Eye (tissue), 1 donor: ENCODE data around the gene PCDHGA6.
"Not testable (repeated sequence)": the region's sequence is repeated elsewhere in the genome, so short reads cannot be mapped to it uniquely, and the experiment has no call there.

Experiments used
- DNase-seq: peaks from one replicate; pipeline ENCODE4 v3.0.0-alpha.2; 2015

The PCDHGA6 gene

GRCh38 chr5:141394401-141395187 lies 20.9 kb downstream of the PCDHGA6 start:
- DNase-seq: not testable (repeated sequence)

- DNase-seq: peak; percentile 34
Observed at GRCh38 chr5:141397756-141398551, 24.3 kb downstream of the PCDHGA6 start, which contains the start of gene PCDHGB5. Gene PCDHGB5, plus strand, starts transcription at chr5:141397947. Its CDS starts 181 bp downstream, at chr5:141398128.

- no peak for DNase-seq
Observed at GRCh38 chr5:141398608-141399007, 24.9 kb downstream of the PCDHGA6 start.

- DNase-seq: no peak
Observed at GRCh38 chr5:141399555-141400258, 26.0 kb downstream of the PCDHGA6 start.

GRCh38 chr5:141402553-141403243 lies 29.0 kb downstream of the PCDHGA6 start, which contains the start of gene PCDHGA9:
Gene PCDHGA9, plus strand, starts transcription at chr5:141402778. Its CDS starts 175 bp downstream, at chr5:141402953.
- DNase-seq: peak; percentile 59

GRCh38 chr5:141403387-141403786 lies 29.7 kb downstream of the PCDHGA6 start:
- DNase-seq: no peak

GRCh38 chr5:141407790-141408505 lies 34.3 kb downstream of the PCDHGA6 start, which contains the start of gene PCDHGB6:
Gene PCDHGB6, plus strand, starts transcription at chr5:141408021. Its CDS starts 182 bp downstream, at chr5:141408203.
- DNase-seq: peak; percentile 56

GRCh38 chr5:141409598-141410306 lies 36.1 kb downstream of the PCDHGA6 start:
- DNase-seq: no peak

GRCh38 chr5:141411575-141411974 lies 37.9 kb downstream of the PCDHGA6 start:
- DNase-seq: no peak

GRCh38 chr5:141412854-141413539 lies 39.3 kb downstream of the PCDHGA6 start, which contains the start of gene PCDHGA10:
Gene PCDHGA10, plus strand, starts transcription at chr5:141412987. Its CDS starts 189 bp downstream, at chr5:141413176.
- DNase-seq: peak; percentile 52

- DNase-seq: no peak
Observed at GRCh38 chr5:141413540-141414069, 39.9 kb downstream of the PCDHGA6 start.

- not testable (repeated sequence) for DNase-seq
Observed at GRCh38 chr5:141414548-141415274, 41.0 kb downstream of the PCDHGA6 start.

- DNase-seq: not testable (repeated sequence)
Observed at GRCh38 chr5:141415275-141415618, 41.6 kb downstream of the PCDHGA6 start.

GRCh38 chr5:141417494-141418172 lies 43.9 kb downstream of the PCDHGA6 start, which contains the start of gene PCDHGB7:
Gene PCDHGB7, plus strand, starts transcription at chr5:141417677. Its CDS starts 183 bp downstream, at chr5:141417860.
- DNase-seq: peak; percentile 73

GRCh38 chr5:141419074-141419880 lies 45.6 kb downstream of the PCDHGA6 start:
- DNase-seq: no peak

GRCh38 chr5:141420855-141421488 lies 47.3 kb downstream of the PCDHGA6 start, which contains the start of gene PCDHGA11:
Gene PCDHGA11, plus strand, starts transcription at chr5:141421051. Its CDS starts 177 bp downstream, at chr5:141421228.
- peak; percentile 65 for DNase-seq

GRCh38 chr5:141421489-141421855 lies 47.8 kb downstream of the PCDHGA6 start:
- DNase-seq: peak; percentile 27
